Fibroblast of pulmonary artery (primary cell): ENCODE measurements around the gene LINGO3.
A peak's percentile ranks its signal among the peaks of the same experiment; 100 is the strongest.

Experiments
- DNase-seq: peaks from one replicate; pipeline ENCODE4 v3.0.0-alpha.2; 2010; ENCODE audit warnings: low read depth
- H3K4me3 ChIP-seq: replicated peaks from 2 replicates; pipeline ENCODE4 v1.5.1; 2011; ENCODE audit warnings: low read depth, mild to moderate bottlenecking, control low read depth, low read length, moderate library complexity
- TF ChIP-seq, protein P1 (sequence below): IDR thresholded peaks from 2 replicates; pipeline ENCODE4 v1.5.1; 2011; ENCODE audit warnings: mild to moderate bottlenecking, control low read depth, low read length, inconsistent platforms; ENCODE audit errors: missing control alignments

LINGO3 gene

DNA sequence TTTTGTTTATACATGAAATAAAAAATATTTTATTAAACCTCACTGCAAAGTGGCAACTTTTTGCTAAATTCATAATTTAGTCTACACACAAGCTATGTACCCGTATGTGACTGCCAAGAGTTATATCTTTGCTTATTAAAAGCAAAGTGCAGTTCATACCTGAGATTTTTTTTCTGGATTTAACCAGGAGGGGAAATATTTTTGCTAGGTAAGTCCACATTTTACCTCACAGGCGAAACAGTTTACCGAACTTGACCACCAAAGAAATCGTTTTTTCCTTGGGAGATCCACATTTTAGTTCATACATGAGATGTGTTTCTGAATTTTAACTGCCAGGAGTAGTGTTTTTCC is 39.5 kb downstream of the LINGO3 start:
- DNase-seq, result no peak
- peak overlapping the region; percentile 68 for H3K4me3 ChIP-seq
- TF ChIP-seq, protein P1, sequence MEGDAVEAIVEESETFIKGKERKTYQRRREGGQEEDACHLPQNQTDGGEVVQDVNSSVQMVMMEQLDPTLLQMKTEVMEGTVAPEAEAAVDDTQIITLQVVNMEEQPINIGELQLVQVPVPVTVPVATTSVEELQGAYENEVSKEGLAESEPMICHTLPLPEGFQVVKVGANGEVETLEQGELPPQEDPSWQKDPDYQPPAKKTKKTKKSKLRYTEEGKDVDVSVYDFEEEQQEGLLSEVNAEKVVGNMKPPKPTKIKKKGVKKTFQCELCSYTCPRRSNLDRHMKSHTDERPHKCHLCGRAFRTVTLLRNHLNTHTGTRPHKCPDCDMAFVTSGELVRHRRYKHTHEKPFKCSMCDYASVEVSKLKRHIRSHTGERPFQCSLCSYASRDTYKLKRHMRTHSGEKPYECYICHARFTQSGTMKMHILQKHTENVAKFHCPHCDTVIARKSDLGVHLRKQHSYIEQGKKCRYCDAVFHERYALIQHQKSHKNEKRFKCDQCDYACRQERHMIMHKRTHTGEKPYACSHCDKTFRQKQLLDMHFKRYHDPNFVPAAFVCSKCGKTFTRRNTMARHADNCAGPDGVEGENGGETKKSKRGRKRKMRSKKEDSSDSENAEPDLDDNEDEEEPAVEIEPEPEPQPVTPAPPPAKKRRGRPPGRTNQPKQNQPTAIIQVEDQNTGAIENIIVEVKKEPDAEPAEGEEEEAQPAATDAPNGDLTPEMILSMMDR, result no peak

DNA sequence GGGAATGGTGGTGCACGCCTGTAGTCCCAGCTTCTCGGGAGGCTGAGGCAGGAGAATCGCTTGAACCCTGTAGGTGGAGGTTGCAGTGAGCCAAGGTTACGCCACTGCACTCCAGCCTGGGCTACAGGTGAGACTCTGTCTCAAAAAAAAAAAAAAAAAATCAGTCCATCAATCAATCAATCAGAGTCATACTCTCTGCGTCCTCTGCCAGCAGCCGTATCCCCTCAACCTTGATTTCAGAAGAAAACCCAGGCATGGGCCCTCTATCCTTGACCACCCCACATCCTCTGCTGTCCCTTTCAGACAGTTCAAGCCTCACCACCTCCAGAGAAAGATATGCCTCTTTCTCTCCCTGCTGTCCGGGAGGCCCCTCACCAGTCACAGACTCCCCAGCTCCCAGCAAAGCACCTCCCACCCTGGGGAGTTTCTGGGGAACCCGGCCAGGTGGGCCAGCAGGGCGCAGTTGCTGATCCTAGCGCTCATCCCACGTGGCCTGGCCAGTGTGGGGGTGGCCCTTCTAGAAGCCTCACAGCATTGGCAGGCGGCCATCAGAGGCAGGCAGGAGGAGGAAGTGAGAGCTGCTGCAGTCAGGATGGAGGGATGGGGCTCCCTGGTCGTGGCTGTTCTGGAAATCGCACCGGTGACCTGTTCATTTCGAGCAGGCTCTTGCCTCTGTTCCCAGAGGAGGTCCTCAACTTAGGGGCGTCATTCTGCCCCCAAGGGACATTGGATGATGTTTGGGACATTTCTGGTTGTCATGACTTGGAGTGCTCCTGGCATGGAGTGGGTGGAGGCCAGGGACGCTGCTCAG is 41.6 kb downstream of the LINGO3 start:
- DNase-seq, result peak; percentile 82
- H3K4me3 ChIP-seq, result no peak overlapping the region
- TF ChIP-seq, protein P1, result no peak

DNA sequence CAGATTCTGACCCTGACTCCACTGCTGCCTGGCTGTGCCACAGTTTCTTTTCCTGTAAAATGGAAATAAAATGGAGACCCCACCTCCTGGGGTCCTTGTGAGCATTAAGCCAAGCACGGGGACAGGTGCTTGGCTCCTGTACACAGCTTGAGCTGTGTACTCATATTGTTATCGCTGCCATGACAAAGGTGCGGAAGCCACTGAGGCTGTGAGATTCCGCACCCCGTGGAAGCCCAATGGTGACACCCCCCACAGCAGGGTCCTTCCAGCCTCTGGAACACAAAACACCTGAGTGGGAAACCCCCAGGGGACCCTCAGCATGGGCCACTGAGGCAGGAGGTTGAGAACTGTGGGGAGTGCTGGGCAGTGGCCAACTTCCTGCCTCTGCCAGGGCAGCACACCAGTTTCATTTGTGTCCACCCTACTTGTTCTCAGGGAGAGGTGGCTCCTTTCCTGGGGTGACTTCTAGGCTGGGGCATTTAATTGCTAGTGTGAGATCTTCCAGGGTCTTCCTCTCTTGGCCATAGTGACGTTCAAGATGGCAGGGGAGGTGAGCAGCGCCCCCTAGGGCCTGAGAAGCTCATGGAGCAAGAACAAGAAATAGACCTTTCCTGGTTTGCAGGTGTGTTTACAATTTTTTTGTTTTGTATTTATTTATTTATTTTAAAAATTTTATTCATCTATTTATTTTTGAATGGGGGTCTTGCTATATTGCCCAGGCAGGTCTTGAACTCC is 46.3 kb downstream of the LINGO3 start:
- no peak overlapping the region for H3K4me3 ChIP-seq
- peak; percentile 38 for DNase-seq
- TF ChIP-seq, protein P1, result peak; percentile 67

DNA sequence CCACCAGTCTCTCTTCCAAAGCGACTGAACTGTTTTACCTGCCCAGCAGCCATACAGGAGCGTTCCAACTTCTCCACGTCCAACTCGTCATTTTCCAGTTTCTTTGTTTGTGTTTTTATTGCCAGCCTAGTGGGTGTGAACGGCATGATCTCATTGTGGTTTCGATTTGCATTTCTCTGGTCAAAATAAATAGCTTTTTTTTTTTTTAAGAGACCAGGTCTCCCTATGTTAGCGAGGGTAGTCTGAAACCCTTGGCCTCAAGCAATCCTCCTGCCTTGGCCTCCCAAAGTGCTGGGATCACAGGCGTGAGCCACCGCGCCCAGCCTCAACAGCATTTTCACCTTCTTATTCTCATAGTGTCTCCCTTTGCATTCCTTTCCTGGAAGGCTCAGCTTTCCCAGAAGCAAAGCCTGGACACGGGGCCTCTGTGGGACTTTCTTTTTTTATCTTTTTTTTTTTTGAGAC is 47.6 kb downstream of the LINGO3 start:
- no peak overlapping the region for H3K4me3 ChIP-seq
- TF ChIP-seq, protein P1, result no peak
- DNase-seq, result no peak

DNA sequence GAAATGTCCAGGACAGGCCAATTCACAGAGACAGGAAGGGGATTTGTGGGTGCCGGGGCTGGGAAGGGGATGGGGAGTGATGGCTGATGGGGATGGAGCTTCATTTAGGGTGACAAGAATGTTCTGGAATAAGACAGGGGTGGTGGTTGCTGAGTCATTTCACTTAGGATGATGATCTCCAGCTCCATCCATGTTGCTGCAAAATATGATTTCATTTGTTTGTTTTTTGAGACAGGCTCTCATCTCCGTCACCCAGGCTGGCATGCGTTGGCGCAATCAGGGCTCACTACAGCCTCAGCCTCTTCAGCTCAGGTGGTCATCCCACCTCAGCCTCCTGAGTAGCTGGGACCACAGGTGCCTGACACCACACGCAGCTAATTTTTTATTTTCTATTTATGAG is 48.6 kb downstream of the LINGO3 start:
- H3K4me3 ChIP-seq, result no peak overlapping the region
- TF ChIP-seq, protein P1, result no peak
- no peak for DNase-seq
